Measurements from ENCODE around the gene LARGE2. TPM values are rescaled to one million over a fixed set of nuclear protein-coding genes. Genes with fewer than 3 reads are reported as not detected.

LARGE2 gene
- total and polyA plus RNA-seq, 2 of the 13 experiments (the other 11 are each of a cell fraction or from before 2014, with no cell fraction given), result 8.5 to 21.6 TPM

DNA sequence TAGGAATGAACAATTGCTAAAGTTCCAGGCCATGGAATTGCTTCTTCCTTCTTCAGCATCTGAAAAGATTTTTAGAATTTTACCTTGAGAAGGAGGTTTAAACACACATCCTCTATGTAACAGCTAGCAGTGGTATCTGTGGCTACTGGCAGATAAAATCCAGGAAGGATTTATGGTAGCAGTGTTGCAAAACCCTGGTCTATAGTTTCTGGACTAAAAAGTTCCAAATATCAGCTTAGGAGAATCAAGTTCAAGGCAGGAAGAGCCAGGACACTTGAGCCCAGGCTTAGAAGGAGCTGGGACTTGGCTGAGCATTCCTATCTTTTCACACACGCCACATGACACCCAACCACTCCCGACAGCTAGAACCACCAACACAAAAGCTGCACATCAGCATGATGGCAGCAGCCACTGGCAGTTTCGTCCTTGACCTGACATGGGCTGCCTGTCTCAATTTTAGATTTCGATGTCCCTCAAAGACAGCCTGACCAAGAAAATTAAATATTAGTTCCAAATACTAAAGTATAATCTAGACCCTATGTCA, 14.1 kb downstream of the LARGE2 start:
- Histone ChIP-seq H3K4me1 (ENCODE audit: insufficient read depth, low read length) (peaks cover 12% of the 10 kb centered on the region; the same call in 1 of the 2 replicates), H4K20me1 (ENCODE audit: insufficient read depth, low read length) (no peaks in the 10 kb centered on the region), H3K9ac (ENCODE audit: insufficient read depth, low read depth, low read length) (no peak overlapping the region), H3K9me3 (ENCODE audit: low read length) (no peaks in the 10 kb centered on the region), H3K4me3 (replicated peaks in 1 of 3; ENCODE audit: insufficient read depth in 1 of 3, low read depth in 2 of 3, low read length in 3 of 3) (no peak overlapping the region), H2AFZ (ENCODE audit: low read length) (no peak overlapping the region), H3K27me3 (ENCODE audit: control insufficient read depth in 1 of 2, insufficient read depth in 2 of 2, low read length in 2 of 2) (no peaks in the 10 kb centered on the region), H3K79me2 (ENCODE audit: insufficient read depth, low read length) (no peaks in the 10 kb centered on the region), H3K27ac (ENCODE audit: extremely low read length, insufficient read depth, low read length) (no peak overlapping the region), H3K4me2 (ENCODE audit: low read depth, low read length) (no peak overlapping the region), H3K36me3 (replicated peaks in 1 of 2; ENCODE audit: control insufficient read depth in 1 of 2, insufficient read depth in 2 of 2, low read length in 2 of 2) (peaks cover 9 to 34% of the 10 kb centered on the region in 2 experiments; a peak in 4 of 5 replicates)
- intact Hi-C loops (cut with micrococcal nuclease; ENCODE audit: unreplicated experiment), result no loop called here
- 97% methylated on average over 4 of the region's 4 CpGs for WGBS (ENCODE audit: low lambda C conversion rate)
- FAIRE-seq (no peak), ATAC-seq (no peak), DNase-seq (ENCODE audit: low spot score) (no peak)
- in situ Hi-C loops (cut with HindIII; ENCODE audit: extremely low pct_ligation_motif_present, low pct_unique_long_range_greater_than_20kb), result no loop called here
- TF ChIP-seq, protein P1, sequence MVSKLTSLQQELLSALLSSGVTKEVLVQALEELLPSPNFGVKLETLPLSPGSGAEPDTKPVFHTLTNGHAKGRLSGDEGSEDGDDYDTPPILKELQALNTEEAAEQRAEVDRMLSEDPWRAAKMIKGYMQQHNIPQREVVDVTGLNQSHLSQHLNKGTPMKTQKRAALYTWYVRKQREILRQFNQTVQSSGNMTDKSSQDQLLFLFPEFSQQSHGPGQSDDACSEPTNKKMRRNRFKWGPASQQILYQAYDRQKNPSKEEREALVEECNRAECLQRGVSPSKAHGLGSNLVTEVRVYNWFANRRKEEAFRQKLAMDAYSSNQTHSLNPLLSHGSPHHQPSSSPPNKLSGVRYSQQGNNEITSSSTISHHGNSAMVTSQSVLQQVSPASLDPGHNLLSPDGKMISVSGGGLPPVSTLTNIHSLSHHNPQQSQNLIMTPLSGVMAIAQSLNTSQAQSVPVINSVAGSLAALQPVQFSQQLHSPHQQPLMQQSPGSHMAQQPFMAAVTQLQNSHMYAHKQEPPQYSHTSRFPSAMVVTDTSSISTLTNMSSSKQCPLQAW (CRISPR knock-in tag; IDR thresholded peaks at IDR 0.05), result no peak
- TF ChIP-seq, protein P2, sequence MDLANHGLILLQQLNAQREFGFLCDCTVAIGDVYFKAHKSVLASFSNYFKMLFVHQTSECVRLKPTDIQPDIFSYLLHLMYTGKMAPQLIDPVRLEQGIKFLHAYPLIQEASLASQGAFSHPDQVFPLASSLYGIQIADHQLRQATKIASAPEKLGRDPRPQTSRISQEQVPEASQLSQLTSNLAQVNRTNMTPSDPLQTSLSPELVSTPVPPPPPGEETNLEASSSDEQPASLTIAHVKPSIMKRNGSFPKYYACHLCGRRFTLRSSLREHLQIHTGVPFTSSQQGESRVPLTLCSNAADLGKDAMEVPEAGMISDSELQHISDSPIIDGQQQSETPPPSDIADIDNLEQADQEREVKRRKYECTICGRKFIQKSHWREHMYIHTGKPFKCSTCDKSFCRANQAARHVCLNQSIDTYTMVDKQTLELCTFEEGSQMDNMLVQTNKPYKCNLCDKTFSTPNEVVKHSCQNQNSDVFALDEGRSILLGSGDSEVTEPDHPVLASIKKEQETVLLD (CRISPR knock-in tag; IDR thresholded peaks at IDR 0.05; ENCODE audit: low read depth), result no peak
- TF ChIP-seq ZNF292 (CRISPR knock-in tag; IDR thresholded peaks at IDR 0.05; ENCODE audit: borderline replicate concordance, low read depth) (no peak), CCAR2 (optimal IDR thresholded peaks at IDR 0.05; ENCODE audit: low read depth, low read length) (no peak), RFX5 (IDR thresholded peaks at IDR 0.05; ENCODE audit: low read depth, low read length) (no peak)
- TF ChIP-seq, protein P3, sequence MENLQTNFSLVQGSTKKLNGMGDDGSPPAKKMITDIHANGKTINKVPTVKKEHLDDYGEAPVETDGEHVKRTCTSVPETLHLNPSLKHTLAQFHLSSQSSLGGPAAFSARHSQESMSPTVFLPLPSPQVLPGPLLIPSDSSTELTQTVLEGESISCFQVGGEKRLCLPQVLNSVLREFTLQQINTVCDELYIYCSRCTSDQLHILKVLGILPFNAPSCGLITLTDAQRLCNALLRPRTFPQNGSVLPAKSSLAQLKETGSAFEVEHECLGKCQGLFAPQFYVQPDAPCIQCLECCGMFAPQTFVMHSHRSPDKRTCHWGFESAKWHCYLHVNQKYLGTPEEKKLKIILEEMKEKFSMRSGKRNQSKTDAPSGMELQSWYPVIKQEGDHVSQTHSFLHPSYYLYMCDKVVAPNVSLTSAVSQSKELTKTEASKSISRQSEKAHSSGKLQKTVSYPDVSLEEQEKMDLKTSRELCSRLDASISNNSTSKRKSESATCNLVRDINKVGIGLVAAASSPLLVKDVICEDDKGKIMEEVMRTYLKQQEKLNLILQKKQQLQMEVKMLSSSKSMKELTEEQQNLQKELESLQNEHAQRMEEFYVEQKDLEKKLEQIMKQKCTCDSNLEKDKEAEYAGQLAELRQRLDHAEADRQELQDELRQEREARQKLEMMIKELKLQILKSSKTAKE (CRISPR knock-in tag; IDR thresholded peaks at IDR 0.05; ENCODE audit: borderline replicate concordance), result no peak
- BruUV-seq (replicated peaks), result no TSS peak
- CTCF ChIA-PET (ENCODE audit: low intra/inter-chr PET ratio, low total read pairs), result no interaction called here
- POLR2A ChIA-PET, result no interaction called here

Measured in HepG2 (cell line).